ENCODE measurements around the gene AATF.

- TF ChIP-seq EZH2 (IDR thresholded peaks at IDR 0.05; ENCODE audit: insufficient read depth, poor library complexity, severe bottlenecking) = no peak
- no peak for TF ChIP-seq EZH2phosphoT487 (IDR thresholded peaks at IDR 0.05; ENCODE audit: insufficient read depth, low read depth)
Observed at GRCh38 chr17:36918211-36918691, 30.5 kb upstream of the AATF start.
